Measurements from ENCODE around the gene FAF2.

The FAF2 gene

DNA sequence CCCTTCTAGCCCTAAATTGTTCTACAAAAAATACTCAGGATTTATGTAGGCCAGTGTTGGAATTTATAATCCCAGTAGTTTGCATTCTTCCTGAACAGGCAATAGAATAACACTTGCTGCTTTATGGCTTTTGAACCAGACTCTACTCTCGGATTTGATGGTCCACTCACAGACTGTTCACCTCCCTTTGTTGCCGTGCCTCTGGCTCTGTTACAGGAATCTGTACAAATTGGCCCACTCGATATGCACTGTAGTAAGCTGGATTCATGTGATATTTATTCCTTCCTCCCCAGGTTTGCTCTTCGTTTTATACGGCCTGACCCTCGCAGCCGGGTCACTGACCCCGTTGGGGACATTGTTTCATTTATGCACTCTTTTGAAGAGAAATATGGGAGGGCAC, 43.7 kb downstream of the FAF2 start:
- H3K9me3 Mint-ChIP-seq = no peaks in the 10 kb centered on the region
- H3K36me3 Mint-ChIP-seq (ENCODE audit: low read depth) = peaks cover 44% of the 10 kb centered on the region
- H3K4me1 Mint-ChIP-seq (ENCODE audit: low read depth) = peaks cover 19% of the 10 kb centered on the region
- H3K4me3 Mint-ChIP-seq = no peak overlapping the region
- H3K27ac Mint-ChIP-seq = no peak overlapping the region
- H3K27me3 Mint-ChIP-seq (ENCODE audit: low read depth) = no peaks in the 10 kb centered on the region

DNA sequence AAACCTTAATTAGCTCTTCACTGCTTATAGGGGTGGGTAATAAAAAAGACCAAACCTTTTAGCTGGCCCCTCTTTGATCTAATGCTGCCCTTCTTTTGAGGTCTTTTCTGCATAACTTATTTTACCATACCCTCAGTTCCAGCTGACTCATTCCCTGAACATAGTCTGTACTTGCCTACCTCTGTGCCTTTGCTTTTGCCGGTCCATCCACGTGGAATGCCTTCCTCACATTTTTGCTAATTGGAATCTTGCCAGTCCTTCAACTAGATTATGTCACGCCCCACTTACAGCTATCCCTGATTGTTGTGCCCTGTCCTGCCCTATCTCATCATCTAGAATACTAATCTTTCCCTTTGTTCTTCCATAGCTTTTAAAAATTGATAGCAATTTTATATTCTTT, 44.2 kb downstream of the FAF2 start:
- Mint-ChIP-seq H3K27ac (no peak overlapping the region), H3K27me3 (ENCODE audit: low read depth) (no peaks in the 10 kb centered on the region), H3K4me1 (ENCODE audit: low read depth) (peaks cover 14% of the 10 kb centered on the region), H3K4me3 (no peak overlapping the region), H3K36me3 (ENCODE audit: low read depth) (peaks cover 39% of the 10 kb centered on the region), H3K9me3 (no peaks in the 10 kb centered on the region)

DNA sequence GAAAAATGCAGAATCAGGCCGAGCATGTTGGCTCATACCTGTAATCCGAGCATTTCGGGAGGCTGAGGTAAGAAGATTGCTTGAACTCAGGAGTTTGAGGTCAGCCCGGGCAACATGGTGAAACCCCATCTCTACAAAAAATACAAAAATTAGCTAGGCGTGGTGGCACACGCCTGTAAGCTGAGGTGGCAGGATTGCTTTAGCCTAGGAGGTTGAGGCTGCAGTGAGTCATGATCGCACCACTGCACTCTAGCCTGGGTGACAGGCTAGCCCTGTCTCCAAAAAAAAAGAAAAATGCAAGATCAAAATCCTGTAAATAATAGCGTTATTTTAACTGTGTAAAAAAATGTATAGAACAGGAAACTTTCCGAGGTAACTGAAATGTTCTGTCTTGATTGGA, 49.7 kb downstream of the FAF2 start:
- peaks cover 2% of the 10 kb centered on the region for H3K4me1 Mint-ChIP-seq (ENCODE audit: low read depth)
- no peak overlapping the region for H3K27ac Mint-ChIP-seq
- no peaks in the 10 kb centered on the region for H3K9me3 Mint-ChIP-seq
- no peak overlapping the region for H3K4me3 Mint-ChIP-seq
- peaks cover 37% of the 10 kb centered on the region for H3K36me3 Mint-ChIP-seq (ENCODE audit: low read depth)
- no peaks in the 10 kb centered on the region for H3K27me3 Mint-ChIP-seq (ENCODE audit: low read depth)

DNA sequence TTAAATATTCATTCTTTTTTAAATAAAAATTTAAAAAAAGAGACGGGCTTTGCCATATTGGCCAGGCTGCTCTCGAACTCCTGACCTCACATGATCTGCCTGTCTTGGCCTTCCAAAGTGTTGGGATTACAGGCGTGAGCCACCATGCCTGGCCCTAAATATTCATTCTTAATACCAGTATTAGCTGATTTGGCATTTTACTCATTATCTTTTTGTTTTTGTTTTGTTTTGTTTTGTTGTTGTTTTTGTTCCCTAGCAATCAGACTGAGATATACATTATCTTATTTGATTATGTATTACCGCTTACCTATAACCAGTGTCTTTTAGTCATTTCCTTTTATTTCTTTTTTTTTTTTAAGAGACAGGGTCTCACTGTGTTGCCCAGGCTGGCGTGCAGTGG, 51.1 kb downstream of the FAF2 start:
- H3K27me3 Mint-ChIP-seq (ENCODE audit: low read depth) = no peaks in the 10 kb centered on the region
- H3K36me3 Mint-ChIP-seq (ENCODE audit: low read depth) = peaks cover 27% of the 10 kb centered on the region
- no peak overlapping the region for H3K27ac Mint-ChIP-seq
- H3K4me1 Mint-ChIP-seq (ENCODE audit: low read depth) = no peaks in the 10 kb centered on the region
- H3K4me3 Mint-ChIP-seq = no peak overlapping the region
- no peaks in the 10 kb centered on the region for H3K9me3 Mint-ChIP-seq

DNA sequence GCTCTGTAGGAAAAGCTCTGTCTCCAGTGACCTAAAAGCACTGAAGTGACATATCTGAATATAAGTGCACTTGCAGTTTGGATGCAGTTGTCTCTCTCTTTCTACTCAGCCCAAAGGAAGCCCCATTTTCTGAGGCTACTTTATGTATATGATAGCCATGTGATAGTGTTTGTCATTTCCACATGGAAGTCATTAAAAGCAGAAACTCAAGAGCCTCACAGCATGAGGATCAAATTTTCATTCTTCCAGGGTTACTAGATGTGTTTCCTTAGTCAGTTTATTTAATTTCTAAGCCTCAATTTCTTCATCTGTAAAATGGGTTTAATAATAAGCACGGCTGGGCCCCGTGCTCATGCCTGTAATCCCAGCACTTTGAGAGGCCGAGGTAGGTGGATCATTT, 52.3 kb downstream of the FAF2 start:
- no peaks in the 10 kb centered on the region for H3K27me3 Mint-ChIP-seq (ENCODE audit: low read depth)
- H3K4me3 Mint-ChIP-seq = no peak overlapping the region
- no peaks in the 10 kb centered on the region for H3K4me1 Mint-ChIP-seq (ENCODE audit: low read depth)
- H3K9me3 Mint-ChIP-seq = no peaks in the 10 kb centered on the region
- H3K27ac Mint-ChIP-seq = no peak overlapping the region
- H3K36me3 Mint-ChIP-seq (ENCODE audit: low read depth) = peaks cover 31% of the 10 kb centered on the region

DNA sequence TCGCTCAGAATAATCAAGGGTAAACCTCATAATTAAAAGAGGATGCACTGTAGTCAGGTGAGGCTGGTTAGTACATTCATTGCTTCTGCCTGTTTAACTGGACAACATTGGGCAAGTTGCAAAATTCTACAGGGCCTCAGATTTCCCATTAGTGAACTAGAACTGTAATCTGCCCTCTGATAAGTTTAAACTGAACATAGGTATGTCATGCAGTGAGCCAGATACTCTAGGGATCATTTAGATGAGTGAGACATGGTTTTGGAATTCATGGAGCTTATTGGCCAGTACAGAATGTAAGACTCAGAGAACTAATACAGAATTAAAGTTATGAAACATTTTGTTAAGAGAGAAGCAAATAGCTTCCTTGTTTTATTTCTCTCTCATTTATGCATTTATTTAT, 53.1 kb downstream of the FAF2 start:
- no peak overlapping the region for H3K4me3 Mint-ChIP-seq
- no peak overlapping the region for H3K27ac Mint-ChIP-seq
- H3K27me3 Mint-ChIP-seq (ENCODE audit: low read depth) = no peaks in the 10 kb centered on the region
- H3K9me3 Mint-ChIP-seq = no peaks in the 10 kb centered on the region
- no peaks in the 10 kb centered on the region for H3K4me1 Mint-ChIP-seq (ENCODE audit: low read depth)
- H3K36me3 Mint-ChIP-seq (ENCODE audit: low read depth) = peaks cover 37% of the 10 kb centered on the region

DNA sequence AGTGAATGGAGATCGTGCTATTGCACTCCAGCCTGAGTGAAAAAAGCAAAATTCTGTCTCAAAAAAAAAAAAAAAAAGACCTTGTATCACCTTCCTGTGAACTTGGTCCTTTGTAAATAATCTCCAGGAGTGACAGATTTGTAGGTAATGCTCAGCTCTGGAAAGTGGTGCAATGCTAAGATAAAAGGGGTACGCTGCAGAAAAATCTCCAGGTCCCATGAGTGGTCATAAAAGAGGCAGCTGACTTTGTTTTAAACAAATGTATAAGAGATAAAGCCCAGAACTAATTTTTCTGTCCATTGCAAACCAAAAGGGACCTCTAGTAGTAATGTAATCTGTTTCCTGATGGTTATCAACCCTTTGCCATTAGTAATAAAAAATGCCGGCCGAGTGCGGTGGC, 55.3 kb downstream of the FAF2 start:
- H3K27ac Mint-ChIP-seq = no peak overlapping the region
- peaks cover 46% of the 10 kb centered on the region for H3K36me3 Mint-ChIP-seq (ENCODE audit: low read depth)
- no peak overlapping the region for H3K4me3 Mint-ChIP-seq

DNA sequence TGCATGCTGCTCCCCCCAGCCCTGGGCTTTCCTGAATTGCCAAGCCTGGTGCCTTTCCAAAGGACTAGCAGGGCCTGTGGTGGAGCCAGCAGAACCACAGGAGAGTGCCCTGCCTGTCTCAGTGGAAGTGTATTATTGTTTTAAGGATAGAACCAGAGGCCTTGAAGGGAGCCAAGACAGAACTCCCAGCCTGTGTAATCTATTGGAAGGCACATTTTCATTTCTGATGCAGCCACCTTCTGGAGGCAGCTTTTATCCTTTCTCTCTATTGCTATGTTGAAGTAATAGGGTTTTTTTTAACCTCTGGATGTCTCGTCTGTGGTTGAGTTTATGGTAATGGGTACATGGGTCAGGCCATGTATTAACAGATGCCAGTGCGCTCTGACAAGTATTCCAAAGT, 59.7 kb downstream of the FAF2 start:
- H3K9me3 Mint-ChIP-seq = no peaks in the 10 kb centered on the region
- H3K4me1 Mint-ChIP-seq (ENCODE audit: low read depth) = no peaks in the 10 kb centered on the region
- no peak overlapping the region for H3K27ac Mint-ChIP-seq
- no peak overlapping the region for H3K4me3 Mint-ChIP-seq
- no peaks in the 10 kb centered on the region for H3K27me3 Mint-ChIP-seq (ENCODE audit: low read depth)
- peaks cover 34% of the 10 kb centered on the region for H3K36me3 Mint-ChIP-seq (ENCODE audit: low read depth)

More for the DNA sequence above, 55.3 kb downstream of the FAF2 start:
- H3K4me1 Mint-ChIP-seq (ENCODE audit: low read depth) = no peaks in the 10 kb centered on the region
- no peaks in the 10 kb centered on the region for H3K9me3 Mint-ChIP-seq
- H3K27me3 Mint-ChIP-seq (ENCODE audit: low read depth) = no peaks in the 10 kb centered on the region

DNA sequence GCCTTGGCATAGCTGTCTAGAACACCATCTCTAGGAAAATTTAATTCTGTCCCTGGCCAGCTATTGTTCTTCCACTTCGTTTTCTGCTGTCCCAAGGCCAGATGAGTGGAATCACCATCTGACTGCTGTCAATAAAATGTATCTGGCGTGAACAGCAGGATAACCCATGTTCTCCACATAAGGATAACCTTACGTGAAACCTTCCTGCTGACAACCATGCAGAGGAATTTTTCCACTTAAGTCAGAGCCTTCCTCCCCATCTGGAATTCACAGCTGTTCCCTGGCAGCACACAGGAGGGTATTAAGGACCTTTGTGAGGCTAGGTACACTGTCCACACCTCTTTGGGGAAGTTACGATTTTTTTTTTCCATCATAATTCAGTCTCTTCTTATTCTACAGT, 60.4 kb downstream of the FAF2 start:
- Mint-ChIP-seq H3K9me3 (no peaks in the 10 kb centered on the region), H3K4me3 (no peak overlapping the region), H3K36me3 (ENCODE audit: low read depth) (peaks cover 34% of the 10 kb centered on the region), H3K27ac (no peak overlapping the region), H3K4me1 (ENCODE audit: low read depth) (no peaks in the 10 kb centered on the region), H3K27me3 (ENCODE audit: low read depth) (no peaks in the 10 kb centered on the region)

DNA sequence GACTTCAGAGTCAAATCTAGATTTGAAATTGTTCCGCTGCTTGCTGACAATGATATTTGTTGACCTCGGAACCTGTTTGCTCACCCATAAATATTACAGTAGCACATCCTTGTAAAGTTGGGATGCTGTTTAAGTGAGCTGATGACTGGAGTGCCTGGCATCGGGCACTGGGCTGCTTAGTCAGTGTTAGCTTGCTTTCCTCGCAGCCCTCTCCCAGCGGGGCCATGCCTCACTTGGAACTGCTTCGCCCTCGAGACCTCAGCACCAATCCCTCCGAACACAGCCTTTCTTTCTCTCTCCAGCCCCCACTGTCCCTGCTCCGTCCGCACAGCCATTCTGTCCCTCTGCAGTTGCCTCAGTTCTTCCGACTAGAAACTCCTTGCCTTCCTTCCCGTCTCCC, 65.6 kb downstream of the FAF2 start:
- Mint-ChIP-seq H3K4me3 (no peak overlapping the region), H3K27me3 (ENCODE audit: low read depth) (peaks cover 4% of the 10 kb centered on the region), H3K4me1 (ENCODE audit: low read depth) (peaks cover 5% of the 10 kb centered on the region), H3K36me3 (ENCODE audit: low read depth) (peaks cover 3% of the 10 kb centered on the region), H3K27ac (no peak overlapping the region), H3K9me3 (no peaks in the 10 kb centered on the region)

DNA sequence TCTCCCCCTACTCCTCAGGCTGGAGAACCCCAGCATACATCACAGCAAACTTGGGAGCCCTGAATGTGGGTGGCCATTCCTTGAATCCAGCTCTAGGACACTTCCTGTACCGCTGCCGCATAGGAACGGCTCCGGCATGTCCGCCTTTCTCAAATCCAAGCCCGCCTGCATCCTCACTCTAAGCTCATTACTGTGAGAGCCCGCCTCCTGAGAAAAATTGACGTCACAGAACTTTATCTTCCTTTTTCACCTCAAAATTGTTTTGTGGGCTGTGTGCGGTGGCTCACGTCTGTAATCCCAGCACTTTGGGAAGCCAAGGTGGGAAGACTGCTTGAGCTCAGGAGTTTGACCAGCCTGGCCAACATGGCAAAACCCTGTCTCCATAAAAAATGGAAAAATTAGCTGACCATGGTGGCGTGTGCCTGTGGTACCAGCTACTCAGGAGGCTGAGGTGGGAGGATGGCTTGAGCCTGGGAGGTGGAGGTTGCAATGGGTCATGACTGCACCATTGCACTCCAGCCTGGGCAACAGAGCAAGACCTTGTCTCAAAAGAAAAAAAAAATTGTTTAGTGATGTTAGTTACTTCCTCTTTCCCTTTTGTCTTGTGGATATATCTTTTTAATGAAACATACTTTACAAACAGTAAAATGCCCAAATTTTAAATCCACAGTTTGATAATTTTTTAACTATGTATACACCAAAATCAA, 66.2 kb downstream of the FAF2 start:
- Mint-ChIP-seq H3K4me1 (ENCODE audit: low read depth) (peaks cover 5% of the 10 kb centered on the region), H3K4me3 (no peak overlapping the region), H3K9me3 (no peaks in the 10 kb centered on the region), H3K27me3 (ENCODE audit: low read depth) (peaks cover 4% of the 10 kb centered on the region), H3K27ac (no peak overlapping the region), H3K36me3 (ENCODE audit: low read depth) (peaks cover 3% of the 10 kb centered on the region)

DNA sequence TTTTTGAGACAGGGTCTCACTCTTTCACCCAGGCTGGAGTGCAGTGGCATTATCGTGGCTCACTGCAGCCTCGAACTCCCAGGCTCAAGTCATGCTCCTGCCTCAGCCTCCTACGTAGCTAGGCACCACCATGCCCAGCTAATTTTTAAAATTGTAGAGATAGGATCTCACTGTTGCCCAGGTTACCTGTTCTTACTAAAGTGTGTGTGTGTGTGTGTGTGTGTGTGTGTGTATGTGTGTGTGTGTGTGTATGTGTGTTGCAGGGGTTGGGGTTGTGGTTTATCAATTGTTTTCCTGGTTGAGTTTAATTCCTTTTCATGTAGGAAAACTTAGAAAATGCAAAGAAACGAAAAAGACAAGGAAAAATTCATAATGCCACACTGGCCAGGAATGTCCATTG, 67.2 kb downstream of the FAF2 start:
- H3K27me3 Mint-ChIP-seq (ENCODE audit: low read depth) = peaks cover 4% of the 10 kb centered on the region

DNA sequence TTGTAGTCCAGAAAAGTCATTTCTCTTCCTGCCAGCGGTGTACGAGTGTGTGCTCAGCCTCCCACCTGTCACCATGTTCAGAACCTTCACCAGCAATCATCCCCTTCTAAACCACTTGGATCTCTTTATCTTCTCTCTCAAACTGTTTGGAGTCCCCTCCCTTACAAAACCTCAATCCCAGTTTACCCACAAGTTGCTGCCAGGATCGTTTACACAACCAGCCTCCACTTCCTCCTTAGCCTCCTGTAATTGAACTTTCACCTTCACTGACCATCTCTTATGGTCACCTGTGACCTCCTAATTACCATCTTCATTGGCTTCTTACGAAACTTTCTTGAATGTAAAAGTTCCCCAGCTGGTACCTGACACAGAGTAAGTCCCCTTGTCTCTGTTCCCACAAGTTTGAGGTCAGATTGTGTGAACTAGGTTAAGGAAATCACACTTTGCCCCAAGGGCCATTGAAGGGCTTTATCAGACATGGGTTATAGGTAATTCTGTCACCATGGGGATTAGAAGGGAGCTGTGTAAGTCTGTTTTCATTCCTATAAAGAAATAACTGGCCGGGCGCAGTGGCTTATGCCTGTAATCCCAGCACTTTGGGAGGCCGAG, 69.0 kb downstream of the FAF2 start:
- no peak overlapping the region for H3K27ac Mint-ChIP-seq
- no peak overlapping the region for H3K4me3 Mint-ChIP-seq
- H3K9me3 Mint-ChIP-seq = no peaks in the 10 kb centered on the region
- peaks cover 5% of the 10 kb centered on the region for H3K4me1 Mint-ChIP-seq (ENCODE audit: low read depth)
- H3K36me3 Mint-ChIP-seq (ENCODE audit: low read depth) = no peaks in the 10 kb centered on the region
- H3K27me3 Mint-ChIP-seq (ENCODE audit: low read depth) = peaks cover 4% of the 10 kb centered on the region

More for the DNA sequence above, 67.2 kb downstream of the FAF2 start:
- H3K36me3 Mint-ChIP-seq (ENCODE audit: low read depth) = no peaks in the 10 kb centered on the region
- H3K27ac Mint-ChIP-seq = no peak overlapping the region
- H3K4me3 Mint-ChIP-seq = no peak overlapping the region
- H3K9me3 Mint-ChIP-seq = no peaks in the 10 kb centered on the region
- peaks cover 5% of the 10 kb centered on the region for H3K4me1 Mint-ChIP-seq (ENCODE audit: low read depth)

DNA sequence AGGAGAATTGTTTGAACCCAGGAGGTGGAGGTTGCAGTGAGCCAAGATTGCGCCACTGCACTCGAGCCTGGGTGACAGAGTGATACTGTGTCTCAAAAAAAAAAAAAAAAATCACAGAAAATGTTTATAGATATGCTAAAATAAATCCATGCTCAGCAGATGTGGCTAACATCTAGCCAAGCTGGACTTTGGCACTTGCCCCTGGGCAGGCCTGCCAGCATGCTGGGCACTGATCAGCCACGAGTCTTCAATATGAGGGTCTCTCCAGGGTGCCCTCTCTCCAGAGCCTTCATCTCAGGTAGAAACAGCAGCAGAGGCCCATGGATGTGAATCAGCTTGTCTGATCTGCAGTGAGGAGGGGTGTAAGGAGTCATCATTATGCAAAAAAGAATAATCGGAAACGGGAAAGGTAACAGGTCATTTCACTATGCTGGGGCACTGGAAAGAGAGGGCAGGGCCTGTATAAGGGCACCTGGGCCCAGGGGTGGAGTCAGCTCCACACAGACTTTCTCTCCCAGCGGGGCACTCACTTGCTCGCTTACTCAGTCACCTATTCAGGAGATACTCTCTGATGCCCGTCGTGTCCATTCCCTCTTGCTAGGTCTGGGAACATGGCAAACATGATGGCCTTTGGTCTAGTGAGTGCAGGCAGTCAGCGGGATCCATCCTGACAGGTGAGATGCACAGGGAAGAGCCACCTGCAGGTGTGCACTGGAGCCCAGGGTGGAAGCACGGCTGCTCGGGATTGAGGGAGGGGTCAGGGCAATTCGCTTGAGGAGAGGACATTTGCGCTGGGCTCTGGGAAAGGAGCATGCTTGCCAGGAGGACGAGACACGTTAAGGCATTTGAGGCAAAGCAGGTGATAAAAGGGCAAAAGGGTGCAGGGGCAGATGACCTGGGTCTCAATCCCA, 71.9 kb downstream of the FAF2 start:
- no peak overlapping the region for H3K27ac Mint-ChIP-seq
- H3K4me1 Mint-ChIP-seq (ENCODE audit: low read depth) = peaks cover 5% of the 10 kb centered on the region

DNA sequence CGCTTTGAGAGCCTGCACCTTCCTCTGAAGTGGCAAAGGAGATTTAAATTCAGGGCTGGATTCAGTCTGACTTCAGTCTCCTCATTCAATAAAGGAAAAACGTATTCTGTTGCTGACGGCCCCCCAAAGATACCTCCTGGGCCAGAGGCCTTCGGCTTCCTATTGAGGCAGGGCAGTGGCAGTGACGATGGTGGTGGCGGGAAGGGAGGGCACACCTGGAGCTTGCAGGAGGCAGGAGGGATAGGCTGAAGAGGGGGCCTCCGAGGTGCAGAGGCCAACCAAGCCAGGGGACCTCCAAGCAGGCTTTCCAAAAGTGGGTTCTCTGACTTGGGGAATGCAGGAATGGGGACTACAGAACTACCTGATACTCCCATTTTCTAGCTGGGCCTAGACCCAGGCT, 73.1 kb downstream of the FAF2 start:
- no peaks in the 10 kb centered on the region for H3K9me3 Mint-ChIP-seq
- no peak overlapping the region for H3K27ac Mint-ChIP-seq
- peaks cover 6% of the 10 kb centered on the region for H3K36me3 Mint-ChIP-seq (ENCODE audit: low read depth)

More for the DNA sequence above, 71.9 kb downstream of the FAF2 start:
- Mint-ChIP-seq H3K4me3 (no peak overlapping the region), H3K9me3 (no peaks in the 10 kb centered on the region), H3K36me3 (ENCODE audit: low read depth) (peaks cover 2% of the 10 kb centered on the region), H3K27me3 (ENCODE audit: low read depth) (peaks cover 4% of the 10 kb centered on the region)

More for the DNA sequence above, 73.1 kb downstream of the FAF2 start:
- Mint-ChIP-seq H3K4me1 (ENCODE audit: low read depth) (peaks cover 5% of the 10 kb centered on the region), H3K4me3 (no peak overlapping the region), H3K27me3 (ENCODE audit: low read depth) (peaks cover 4% of the 10 kb centered on the region)

Data from T-helper 1 cell treated with Interleukin-12 subunit alpha and Interleukin-12 subunit beta and Interleukin-4 antibody, amounts not matched to agents 30 μg/mL and 1 μg/mL, for 36 hours (primary cell).